SK-N-MC (cell line): ENCODE measurements around the gene PTPN22.
A peak's percentile ranks its signal among the peaks of the same experiment; 100 is the strongest.

ENCODE experiments used
- DNase-seq: peaks from one replicate; pipeline ENCODE4 v3.0.0-alpha.2; 2011; ENCODE audit warnings: low read depth, low spot score
- H3K27ac ChIP-seq: fragments of 200-600 bp; sonication (generic); 2 replicates; pipeline ENCODE4 v1.5.1; 2016; ENCODE audit warnings: mixed run types
- H3K36me3 ChIP-seq: fragments of 200-600 bp; sonication (generic); 2 replicates; pipeline ENCODE4 v1.6.1; 2017; ENCODE audit warnings: antibody characterized with exemption, low read length, mixed read lengths; ENCODE audit not compliant: insufficient read depth
- H3K4me3 ChIP-seq: fragments of 200-600 bp; sonication (generic); 2 replicates; pipeline ENCODE4 v1.5.1; 2016
- H3K9ac ChIP-seq: fragments of 200-600 bp; sonication (generic); 2 replicates; pipeline ENCODE4 v1.8.0; 2017; ENCODE audit warnings: mixed run types, mixed read lengths; ENCODE audit not compliant: insufficient read length
- H3K9me3 ChIP-seq: fragments of 200-600 bp; sonication (generic); 2 replicates; pipeline ENCODE4 v1.6.1; 2017; ENCODE audit warnings: low read depth, mild to moderate bottlenecking, antibody characterized with exemption, low read length, moderate library complexity, mixed read lengths
- EZH2 ChIP-seq: fragments of 200-600 bp; sonication (generic); IDR thresholded peaks from one replicate; pipeline ENCODE4 v1.6.1; 2017; ENCODE audit warnings: antibody characterized with exemption
- FOXP2 ChIP-seq: optimal IDR thresholded peaks from 2 replicates; pipeline ENCODE3; 2011; ENCODE audit warnings: mild to moderate bottlenecking, moderate library complexity; ENCODE audit not compliant: insufficient read depth; ENCODE audit errors: extremely low read length, control extremely low read depth
- POLR2AphosphoS5 ChIP-seq: IDR thresholded peaks from 2 replicates; pipeline ENCODE4 v1.6.1; 2012; ENCODE audit warnings: mild to moderate bottlenecking, low read depth, low read length, borderline replicate concordance

The PTPN22 gene

GRCh38 chr1:113768916-113769600 lies 102.5 kb downstream of the PTPN22 start:
- no peak for TF ChIP-seq EZH2
- no peak for TF ChIP-seq POLR2AphosphoS5
- TF ChIP-seq FOXP2, result no peak

GRCh38 chr1:113765306-113766230 lies 105.9 kb downstream of the PTPN22 start:
- peak overlapping the region; percentile 65 for H3K27ac ChIP-seq
- H3K4me3 ChIP-seq, result peak overlapping the region; percentile 20; the same call in 1 of the 2 replicates
- H3K9me3 ChIP-seq, result no peaks in the 10 kb centered on the region
- H3K9ac ChIP-seq, result no peak overlapping the region
- TF ChIP-seq POLR2AphosphoS5 (no peak), FOXP2 (no peak), EZH2 (no peak)
- DNase-seq, result no peak
- H3K36me3 ChIP-seq, result peaks cover 30% of the 10 kb centered on the region

More at GRCh38 chr1:113768916-113769600, 102.5 kb downstream of the PTPN22 start:
- no peak for DNase-seq
- peaks cover 34% of the 10 kb centered on the region for H3K36me3 ChIP-seq
- H3K9me3 ChIP-seq, result no peaks in the 10 kb centered on the region
- no peak overlapping the region for H3K9ac ChIP-seq
- H3K27ac ChIP-seq, result no peak overlapping the region
- no peak overlapping the region for H3K4me3 ChIP-seq
